Subcutaneous abdominal adipose tissue (tissue), 5 donors: ENCODE data around the gene SH2D6.
A peak's percentile ranks its signal among the peaks of the same experiment; 100 is the strongest.

Experiments
- H3K27ac ChIP-seq: one replicate; pipeline ENCODE4 v1.7.0; 2013; ENCODE audit warnings: low read depth, mild to moderate bottlenecking, inconsistent platforms, low read length, moderate library complexity
- H3K27me3 ChIP-seq, 5 donors: one replicate each; pipeline ENCODE4 v1.7.0; 2013; ENCODE audit warnings: low read length in 5 of 5, inconsistent platforms in 1 of 5; ENCODE audit not compliant: control insufficient read depth in 5 of 5, insufficient read depth in 4 of 5
- H3K36me3 ChIP-seq, 5 donors: one replicate each; pipeline ENCODE4 v1.7.0; 2013; ENCODE audit warnings: low read length in 5 of 5; ENCODE audit not compliant: control insufficient read depth in 5 of 5, insufficient read depth in 5 of 5
- H3K4me1 ChIP-seq, 5 donors: one replicate each; pipeline ENCODE4 v1.7.0; 2013; ENCODE audit warnings: low read length in 5 of 5, mild to moderate bottlenecking in 3 of 5, moderate library complexity in 1 of 5; ENCODE audit not compliant: control insufficient read depth in 5 of 5, insufficient read depth in 5 of 5
- H3K4me3 ChIP-seq, 5 donors: one replicate each; pipeline ENCODE4 v1.7.0; 2013; ENCODE audit warnings: low read length in 5 of 5, low read depth in 1 of 5
- H3K9ac ChIP-seq, 5 donors: one replicate each; pipeline ENCODE4 v1.7.0; 2013; ENCODE audit warnings: low read length in 5 of 5, mild to moderate bottlenecking in 4 of 5, moderate library complexity in 3 of 5
- H3K9me3 ChIP-seq, 5 donors: one replicate each; pipeline ENCODE4 v1.7.0; 2013; ENCODE audit warnings: low read length in 5 of 5; ENCODE audit not compliant: control insufficient read depth in 5 of 5
- donor health status: healthy.
- donor health status: healthy.
- donor health status: healthy.
- donor health status: healthy.
- donor health status: healthy.

Gene SH2D6

GRCh38 chr2:85383850-85384249 is 34.7 kb upstream of the SH2D6 start:
- H3K27ac ChIP-seq: peak overlapping the region; percentile 87
- peaks cover 0 to 60% (median 26%) of the 10 kb centered on the region in 5 donors for H3K4me1 ChIP-seq

DNA sequence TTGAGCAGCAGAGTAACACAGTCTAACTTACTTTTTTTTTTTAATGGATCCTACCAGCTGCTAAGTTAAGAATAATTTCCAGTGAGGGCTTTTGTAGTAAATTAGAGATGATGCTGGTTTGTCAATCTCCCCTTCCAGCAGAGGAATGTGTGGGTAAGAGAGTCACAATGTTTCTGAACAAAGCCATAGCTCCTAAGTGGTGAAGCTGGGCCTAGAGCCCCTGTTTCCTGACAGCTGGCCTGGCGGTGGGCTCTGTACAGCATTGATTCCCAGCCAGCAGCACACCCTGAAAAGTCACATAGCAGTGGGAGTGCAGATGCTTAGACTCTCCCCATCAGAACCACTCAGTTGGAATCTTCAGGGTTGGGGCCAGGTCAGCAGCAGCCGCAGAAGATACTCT is 32.8 kb upstream of the SH2D6 start:
- peaks cover 16 to 72% (median 54%) of the 10 kb centered on the region in 5 donors for H3K36me3 ChIP-seq
- peak overlapping the region in 2 of 5 donors; percentile 29 to 52 for H3K9ac ChIP-seq
- no peaks in the 10 kb centered on the region for H3K27me3 ChIP-seq
- H3K4me1 ChIP-seq: peaks cover 0 to 71% (median 42%) of the 10 kb centered on the region in 5 donors
- H3K27ac ChIP-seq: peak overlapping the region; percentile 87
- no peak overlapping the region for H3K4me3 ChIP-seq
- no peaks in the 10 kb centered on the region for H3K9me3 ChIP-seq

More at GRCh38 chr2:85383850-85384249, 34.7 kb upstream of the SH2D6 start:
- Histone ChIP-seq H3K36me3 (peaks cover 23 to 60% (median 38%) of the 10 kb centered on the region in 5 donors), H3K27me3 (no peaks in the 10 kb centered on the region), H3K9ac (peak overlapping the region in 1 of 5 donors; percentile 16), H3K4me3 (no peak overlapping the region), H3K9me3 (no peaks in the 10 kb centered on the region)

- H3K36me3 ChIP-seq: peaks cover 16 to 89% (median 71%) of the 10 kb centered on the region in 5 donors
- H3K4me1 ChIP-seq: peaks cover 0 to 88% (median 55%) of the 10 kb centered on the region in 5 donors
- no peak overlapping the region for H3K4me3 ChIP-seq
- no peak overlapping the region for H3K9ac ChIP-seq
- no peak overlapping the region for H3K27ac ChIP-seq
- no peaks in the 10 kb centered on the region for H3K27me3 ChIP-seq
- no peaks in the 10 kb centered on the region for H3K9me3 ChIP-seq
Observed at GRCh38 chr2:85387754-85388153, 30.8 kb upstream of the SH2D6 start.

DNA sequence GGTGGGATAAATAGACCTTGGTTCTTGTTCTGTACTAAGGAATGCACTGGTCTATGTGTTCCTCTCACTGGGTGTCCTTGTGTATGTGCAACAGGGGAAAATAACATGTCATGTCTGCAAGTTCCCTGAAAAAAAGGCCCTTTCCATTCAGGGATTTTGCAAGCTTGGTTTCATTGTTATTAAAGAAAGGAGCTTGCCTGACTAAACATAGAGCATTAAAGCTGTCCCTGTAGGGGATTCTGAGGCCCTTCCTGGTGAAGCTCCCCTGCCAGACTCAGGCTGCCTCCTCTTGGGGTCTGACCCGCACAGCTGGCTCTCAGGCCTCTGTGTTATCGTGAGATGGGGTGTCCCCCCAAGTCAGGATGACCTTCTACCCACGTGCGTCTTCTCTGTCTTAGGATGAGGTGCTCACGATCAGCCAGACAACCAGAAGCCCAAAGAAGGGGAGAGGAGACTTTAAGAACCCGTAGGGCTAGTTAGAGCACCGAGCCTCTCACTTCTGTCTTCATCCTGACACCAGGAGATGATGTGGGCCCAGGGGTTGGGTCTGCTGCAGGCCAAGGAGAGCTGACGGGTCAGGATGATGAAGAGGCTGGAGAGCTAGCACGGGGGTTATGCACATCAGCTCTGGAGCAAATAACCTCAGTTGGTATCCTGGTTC is 29.5 kb upstream of the SH2D6 start:
- H3K4me3 ChIP-seq: no peak overlapping the region
- H3K36me3 ChIP-seq: peaks cover 16 to 85% (median 72%) of the 10 kb centered on the region in 5 donors
- H3K27ac ChIP-seq: peak overlapping the region; percentile 41
- H3K4me1 ChIP-seq: peaks cover 0 to 92% (median 54%) of the 10 kb centered on the region in 5 donors
- no peak overlapping the region for H3K9ac ChIP-seq
- no peaks in the 10 kb centered on the region for H3K27me3 ChIP-seq
- H3K9me3 ChIP-seq: no peaks in the 10 kb centered on the region

DNA sequence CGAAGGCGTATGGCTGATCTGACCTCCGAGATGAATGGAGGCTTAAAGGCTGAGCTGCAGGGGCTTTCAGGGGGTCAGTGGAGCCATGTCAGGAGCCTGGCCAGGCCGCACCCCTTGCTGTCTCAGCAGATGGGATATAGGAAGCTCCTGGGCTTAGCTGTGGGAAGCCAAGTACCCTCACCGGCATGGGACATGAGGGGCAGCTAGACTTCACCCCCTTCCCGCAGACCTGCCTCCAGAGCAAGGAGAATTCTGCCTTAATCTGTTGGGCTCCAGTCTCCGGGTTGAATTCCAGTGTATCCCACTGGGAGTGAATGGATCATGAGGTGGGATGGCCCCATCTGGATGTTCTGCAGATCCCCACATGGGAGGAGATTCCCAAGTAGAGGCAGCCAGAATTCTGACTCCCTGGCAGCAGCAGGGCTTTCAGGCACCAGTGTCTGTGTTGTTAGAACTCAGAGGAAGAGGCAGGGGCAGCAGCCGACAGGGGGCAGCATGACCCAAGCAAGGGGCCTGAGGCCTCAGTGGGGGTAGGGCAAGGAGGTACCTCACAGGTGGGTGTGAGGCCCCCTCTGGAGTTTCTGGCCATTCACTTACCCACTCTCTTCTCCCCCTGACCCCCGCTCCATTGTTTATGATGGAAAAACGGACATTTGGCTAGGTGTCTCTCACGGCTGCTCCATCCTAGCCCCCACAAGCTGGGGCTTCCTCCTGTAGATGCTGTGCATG is 27.4 kb upstream of the SH2D6 start:
- H3K4me3 ChIP-seq: no peak overlapping the region
- peaks cover 0 to 90% (median 55%) of the 10 kb centered on the region in 5 donors for H3K4me1 ChIP-seq
- H3K9ac ChIP-seq: peak overlapping the region in 1 of 5 donors; percentile 31
- H3K9me3 ChIP-seq: no peaks in the 10 kb centered on the region
- H3K27me3 ChIP-seq: no peaks in the 10 kb centered on the region
- peak overlapping the region; percentile 32 for H3K27ac ChIP-seq
- H3K36me3 ChIP-seq: peaks cover 13 to 77% (median 62%) of the 10 kb centered on the region in 5 donors

DNA sequence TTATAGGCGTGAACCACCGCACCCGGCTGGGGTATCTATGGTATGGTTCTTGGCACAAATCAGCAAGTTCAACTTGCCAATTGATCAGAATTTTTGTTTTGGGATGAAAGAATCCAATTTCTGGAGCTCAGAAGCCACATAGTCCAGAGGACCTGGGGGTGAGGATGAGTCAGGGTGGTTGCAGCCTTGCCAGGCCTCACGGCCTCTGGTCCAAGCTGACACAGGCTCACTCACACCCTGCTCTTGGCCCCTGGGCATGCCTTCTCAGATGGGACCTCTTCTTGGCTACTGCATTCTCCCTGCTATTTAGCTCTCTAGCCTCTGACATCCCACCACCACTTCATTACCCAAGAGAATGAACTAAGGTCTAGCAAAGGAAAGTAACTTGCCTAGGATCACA is 24.7 kb upstream of the SH2D6 start:
- Histone ChIP-seq H3K36me3 (peaks cover under 1 to 56% (median 46%) of the 10 kb centered on the region in 5 donors), H3K4me3 (no peak overlapping the region), H3K27me3 (no peaks in the 10 kb centered on the region), H3K4me1 (peaks cover 0 to 85% (median 63%) of the 10 kb centered on the region in 5 donors), H3K9me3 (no peaks in the 10 kb centered on the region), H3K27ac (peak overlapping the region; percentile 37), H3K9ac (no peak overlapping the region)

DNA sequence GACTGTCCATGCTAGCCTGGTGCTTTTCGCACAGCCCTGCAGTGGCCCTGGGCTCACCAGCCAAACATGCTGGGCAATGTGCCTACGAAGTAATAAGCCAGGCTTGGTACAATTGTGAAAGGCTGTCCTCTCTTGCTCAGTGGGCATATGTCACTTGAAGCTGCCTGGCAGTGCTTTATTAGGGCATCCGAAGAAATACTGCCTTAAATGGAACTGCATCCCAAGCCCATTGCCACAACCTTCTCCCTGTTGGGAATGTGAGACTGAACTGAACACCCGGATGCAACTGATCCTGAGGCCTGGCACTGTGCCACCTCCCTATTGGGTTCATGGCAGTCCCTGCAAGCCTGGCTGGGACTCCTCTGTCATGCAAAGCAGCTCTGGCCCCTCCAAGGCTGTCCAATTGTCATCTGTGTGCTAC is 24.2 kb upstream of the SH2D6 start:
- H3K27ac ChIP-seq: peak overlapping the region; percentile 37

GRCh38 chr2:85394976-85395375 is 23.5 kb upstream of the SH2D6 start:
- Histone ChIP-seq H3K36me3 (peaks cover 0 to 50% (median 40%) of the 10 kb centered on the region in 5 donors), H3K9ac (no peak overlapping the region), H3K9me3 (no peaks in the 10 kb centered on the region), H3K4me1 (peaks cover 0 to 75% (median 54%) of the 10 kb centered on the region in 5 donors), H3K27me3 (no peaks in the 10 kb centered on the region), H3K4me3 (no peak overlapping the region), H3K27ac (peak overlapping the region; percentile 37)

More for the DNA sequence above, 24.2 kb upstream of the SH2D6 start:
- peaks cover 0 to 82% (median 59%) of the 10 kb centered on the region in 5 donors for H3K4me1 ChIP-seq
- H3K36me3 ChIP-seq: peaks cover 0 to 56% (median 46%) of the 10 kb centered on the region in 5 donors
- H3K9me3 ChIP-seq: no peaks in the 10 kb centered on the region
- H3K4me3 ChIP-seq: no peak overlapping the region
- no peak overlapping the region for H3K9ac ChIP-seq
- no peaks in the 10 kb centered on the region for H3K27me3 ChIP-seq

- Histone ChIP-seq H3K9ac (peak overlapping the region in 1 of 5 donors; percentile 42), H3K27ac (peak overlapping the region; percentile 37), H3K36me3 (peaks cover 0 to 45% (median 31%) of the 10 kb centered on the region in 5 donors), H3K4me1 (peaks cover 0 to 68% (median 44%) of the 10 kb centered on the region in 5 donors), H3K9me3 (no peaks in the 10 kb centered on the region), H3K27me3 (no peaks in the 10 kb centered on the region), H3K4me3 (no peak overlapping the region)
Observed at GRCh38 chr2:85395912-85396475, 22.5 kb upstream of the SH2D6 start.
